Measurements from ENCODE around the gene GATA6. TPM values are rescaled to one million over a fixed set of nuclear protein-coding genes. Genes with fewer than 3 reads are reported as not detected.

GATA6 gene
- total RNA-seq, 1 donor from 2014 or later = 89.3 TPM

- Histone ChIP-seq H3K4me3 (peak overlapping the region; percentile 7 to 49), H3K27ac (peak overlapping the region; percentile 65 to 75), H3K36me3 (peaks cover 0 to 19% of the 10 kb centered on the region in 2 donors), H3K9me3 (no peaks in the 10 kb centered on the region), H3K27me3 (no peaks in the 10 kb centered on the region), H3K4me1 (peaks cover 7 to 71% of the 10 kb centered on the region in 2 donors)
- intact Hi-C loops (cut with DNase I) = no loop called here
- TF ChIP-seq, protein P1, sequence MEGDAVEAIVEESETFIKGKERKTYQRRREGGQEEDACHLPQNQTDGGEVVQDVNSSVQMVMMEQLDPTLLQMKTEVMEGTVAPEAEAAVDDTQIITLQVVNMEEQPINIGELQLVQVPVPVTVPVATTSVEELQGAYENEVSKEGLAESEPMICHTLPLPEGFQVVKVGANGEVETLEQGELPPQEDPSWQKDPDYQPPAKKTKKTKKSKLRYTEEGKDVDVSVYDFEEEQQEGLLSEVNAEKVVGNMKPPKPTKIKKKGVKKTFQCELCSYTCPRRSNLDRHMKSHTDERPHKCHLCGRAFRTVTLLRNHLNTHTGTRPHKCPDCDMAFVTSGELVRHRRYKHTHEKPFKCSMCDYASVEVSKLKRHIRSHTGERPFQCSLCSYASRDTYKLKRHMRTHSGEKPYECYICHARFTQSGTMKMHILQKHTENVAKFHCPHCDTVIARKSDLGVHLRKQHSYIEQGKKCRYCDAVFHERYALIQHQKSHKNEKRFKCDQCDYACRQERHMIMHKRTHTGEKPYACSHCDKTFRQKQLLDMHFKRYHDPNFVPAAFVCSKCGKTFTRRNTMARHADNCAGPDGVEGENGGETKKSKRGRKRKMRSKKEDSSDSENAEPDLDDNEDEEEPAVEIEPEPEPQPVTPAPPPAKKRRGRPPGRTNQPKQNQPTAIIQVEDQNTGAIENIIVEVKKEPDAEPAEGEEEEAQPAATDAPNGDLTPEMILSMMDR (IDR thresholded peaks at IDR 0.05) = no peak
- no peak for DNase-seq (ENCODE audit: low spot score in 2 of 2)
Observed at GRCh38 chr18:22200611-22201225, 31.3 kb downstream of the GATA6 start.

DNA sequence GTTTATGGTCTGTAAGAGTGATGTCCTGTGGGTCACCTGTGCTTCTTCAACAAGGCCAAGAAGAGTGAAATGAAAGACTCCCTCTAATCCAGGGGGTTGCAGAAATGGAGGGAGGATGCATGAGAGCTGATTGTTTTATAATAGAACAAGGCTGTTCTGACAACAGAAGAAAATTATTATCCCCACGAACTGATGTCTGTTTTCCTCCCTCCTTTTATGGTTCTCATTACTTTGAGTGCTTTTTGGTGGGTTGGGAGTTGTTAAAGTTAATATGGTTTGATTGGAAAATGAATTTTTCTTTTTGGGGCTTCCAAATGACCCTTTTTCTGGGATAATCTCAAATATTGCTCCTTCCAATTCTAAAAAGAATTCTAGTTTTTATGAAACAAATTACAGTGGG, 33.6 kb downstream of the GATA6 start:
- H3K27me3 ChIP-seq = no peaks in the 10 kb centered on the region
- peaks cover 0 to 19% of the 10 kb centered on the region in 2 donors for H3K36me3 ChIP-seq
- TF ChIP-seq, protein P1 (IDR thresholded peaks at IDR 0.05) = no peak
- no peak overlapping the region for H3K4me3 ChIP-seq
- intact Hi-C loops (cut with DNase I) = no loop called here
- no peak overlapping the region for H3K27ac ChIP-seq
- H3K4me1 ChIP-seq = peaks cover 12 to 62% of the 10 kb centered on the region in 2 donors
- H3K9me3 ChIP-seq = no peaks in the 10 kb centered on the region
- no peak for DNase-seq (ENCODE audit: low spot score in 2 of 2)

- peaks cover 8 to 55% of the 10 kb centered on the region in 2 donors for H3K4me1 ChIP-seq
- DNase-seq (ENCODE audit: low spot score in 2 of 2) = no peak
- H3K9me3 ChIP-seq = no peaks in the 10 kb centered on the region
- no peaks in the 10 kb centered on the region for H3K27me3 ChIP-seq
- H3K4me3 ChIP-seq = no peak overlapping the region
- intact Hi-C loops (cut with DNase I) = no loop called here
- TF ChIP-seq, protein P1 (IDR thresholded peaks at IDR 0.05) = no peak
- H3K36me3 ChIP-seq = peaks cover 0 to 19% of the 10 kb centered on the region in 2 donors
- H3K27ac ChIP-seq = peak overlapping the region in 1 of 2 donors; percentile 28
Observed at GRCh38 chr18:22203536-22204213, 34.3 kb downstream of the GATA6 start.

- TF ChIP-seq, protein P1 (IDR thresholded peaks at IDR 0.05) = no peak
- no peaks in the 10 kb centered on the region for H3K9me3 ChIP-seq
- no peak overlapping the region for H3K4me3 ChIP-seq
- H3K4me1 ChIP-seq = peaks cover 8 to 50% of the 10 kb centered on the region in 2 donors
- intact Hi-C loops (cut with DNase I) = no loop called here
- no peaks in the 10 kb centered on the region for H3K27me3 ChIP-seq
- DNase-seq (ENCODE audit: low spot score in 2 of 2) = no peak
- peaks cover 0 to 19% of the 10 kb centered on the region in 2 donors for H3K36me3 ChIP-seq
- H3K27ac ChIP-seq = peak overlapping the region; percentile 73 to 79
Observed at GRCh38 chr18:22204214-22204536, 34.8 kb downstream of the GATA6 start.

DNA sequence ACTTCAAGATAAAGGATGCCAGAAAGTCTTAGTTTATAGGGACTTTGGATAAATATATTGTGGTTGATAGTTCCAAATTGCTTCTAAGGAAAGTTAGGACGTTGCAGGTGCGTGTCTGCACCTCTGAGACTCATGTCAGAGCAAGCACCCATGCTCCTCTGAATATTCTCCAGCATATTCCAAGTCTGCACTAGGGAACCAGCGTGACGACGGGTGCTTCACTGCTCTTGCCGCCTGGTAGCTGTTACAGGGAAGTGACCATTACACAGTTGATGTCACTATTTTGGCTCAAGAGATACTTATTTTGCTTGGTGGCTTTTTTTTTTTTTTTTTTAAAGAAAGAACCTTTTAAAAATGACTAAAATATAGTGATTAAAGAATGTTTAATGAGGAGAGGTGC, 35.6 kb downstream of the GATA6 start:
- Histone ChIP-seq H3K4me1 (peaks cover 8 to 44% of the 10 kb centered on the region in 2 donors), H3K9me3 (no peaks in the 10 kb centered on the region), H3K27ac (peak overlapping the region; percentile 73 to 79), H3K27me3 (no peaks in the 10 kb centered on the region), H3K36me3 (peaks cover 0 to 19% of the 10 kb centered on the region in 2 donors), H3K4me3 (no peak overlapping the region)
- DNase-seq (ENCODE audit: low spot score in 2 of 2) = no peak
- TF ChIP-seq, protein P1 (IDR thresholded peaks at IDR 0.05) = no peak
- intact Hi-C loops (cut with DNase I) = no loop called here

All from ascending aorta (tissue), 2 donors.